Caco-2 (cell line): ENCODE results near the gene TBPL1. TPM values are rescaled to one million over a fixed set of nuclear protein-coding genes. Genes with fewer than 3 reads are reported as not detected.

Experiments used
- BruUV-seq: library from RNA; stranded (reverse); fragments of 400-500 nt; replicated peaks from 2 replicates; lab custom pipeline; 2021; lab: Mats Ljungman, UMichigan
- CTCF ChIA-PET: fragments of 300-600 bp; sonication (Branson Sonifier 250); formaldehyde crosslinking; loops from one replicate; lab custom pipeline; 2022; ENCODE audit warnings: antibody characterized with exemption; lab: Charles Lee
- POLR2A ChIA-PET: fragments of 300-600 bp; sonication (Branson Sonifier 250); formaldehyde crosslinking; loops from one replicate; lab custom pipeline; 2022; ENCODE audit warnings: antibody characterized with exemption; lab: Charles Lee
- DNase-seq, 2 experiments: peaks; one replicate each; pipeline versions ENCODE4 v3.0.0 to v3.0.0-alpha.2; 2020 to 2022
- H3K27me3 ChIP-seq: replicated peaks from 2 replicates; pipeline ENCODE4 v1.6.0; 2011; ENCODE audit warnings: low read length; ENCODE audit not compliant: control insufficient read depth, insufficient read depth
- H3K36me3 ChIP-seq: 2 replicates; pipeline ENCODE4 v1.5.1; 2011; ENCODE audit warnings: low read length; ENCODE audit not compliant: control insufficient read depth, insufficient read depth
- H3K4me1 ChIP-seq: fragments of 250-450 bp; sonication (Bioruptor Pico); 2 replicates; pipeline ENCODE4 v1.5.1; 2020; ENCODE audit warnings: mild to moderate bottlenecking
- H3K4me3 ChIP-seq: 2 replicates; pipeline ENCODE4 v1.5.1; 2011; ENCODE audit warnings: low read depth, mild to moderate bottlenecking, control low read depth, low read length
- H3K9me3 ChIP-seq: fragments of 250-450 bp; sonication (Bioruptor Pico); 2 replicates; pipeline ENCODE4 v1.5.1; 2020; ENCODE audit warnings: mild to moderate bottlenecking, moderate library complexity
- H3K27ac Mint-ChIP-seq: one replicate; pipeline ENCODE4 v1.8.0; 2022; ENCODE audit warnings: mixed read lengths; ENCODE audit not compliant: unreplicated experiment
- H3K27me3 Mint-ChIP-seq: one replicate; pipeline ENCODE4 v1.8.0; 2022; ENCODE audit warnings: mixed read lengths; ENCODE audit not compliant: insufficient read depth, unreplicated experiment
- H3K36me3 Mint-ChIP-seq: one replicate; pipeline ENCODE4 v1.8.0; 2022; ENCODE audit warnings: mild to moderate bottlenecking, mixed read lengths; ENCODE audit not compliant: insufficient read depth, unreplicated experiment
- H3K4me1 Mint-ChIP-seq: one replicate; pipeline ENCODE4 v1.8.0; 2022; ENCODE audit warnings: low read depth, mixed read lengths; ENCODE audit not compliant: unreplicated experiment
- H3K4me3 Mint-ChIP-seq: one replicate; pipeline ENCODE4 v1.8.0; 2022; ENCODE audit warnings: mild to moderate bottlenecking, moderate library complexity, mixed read lengths; ENCODE audit not compliant: unreplicated experiment
- H3K9me3 Mint-ChIP-seq: one replicate; pipeline ENCODE4 v1.8.0; 2022; ENCODE audit warnings: mixed read lengths; ENCODE audit not compliant: unreplicated experiment
- intact Hi-C: fragments of 100-400 bp; cut with micrococcal nuclease; formaldehyde crosslinking; loops from one replicate; pipeline ENCODE4 v1.10.0; 2022; ENCODE audit not compliant: unreplicated experiment
- total RNA-seq: library from RNA; stranded (reverse); gene quantifications from 2 replicates; pipeline ENCODE4 v1.2.3, GENCODE V29; 2022
- TF ChIP-seq, protein P1 (sequence below), 2 experiments: fragments of 200-600 bp in 1 of 2; IDR thresholded peaks; 1 replicate in 1 of 2; 2 replicates in 1 of 2; pipeline versions ENCODE4 v1.5.1 to v1.8.0; 2011 to 2022; ENCODE audit warnings: antibody characterized with exemption in 1 of 2, control low read depth in 1 of 2, inconsistent platforms in 1 of 2, low read depth in 1 of 2, low read length in 1 of 2, mild to moderate bottlenecking in 1 of 2, moderate library complexity in 1 of 2; ENCODE audit not compliant: insufficient read depth in 1 of 2, severe bottlenecking in 1 of 2, unreplicated experiment in 1 of 2

Gene TBPL1
- total RNA-seq, 1 experiment from 2014 or later: 19.3 TPM

DNA sequence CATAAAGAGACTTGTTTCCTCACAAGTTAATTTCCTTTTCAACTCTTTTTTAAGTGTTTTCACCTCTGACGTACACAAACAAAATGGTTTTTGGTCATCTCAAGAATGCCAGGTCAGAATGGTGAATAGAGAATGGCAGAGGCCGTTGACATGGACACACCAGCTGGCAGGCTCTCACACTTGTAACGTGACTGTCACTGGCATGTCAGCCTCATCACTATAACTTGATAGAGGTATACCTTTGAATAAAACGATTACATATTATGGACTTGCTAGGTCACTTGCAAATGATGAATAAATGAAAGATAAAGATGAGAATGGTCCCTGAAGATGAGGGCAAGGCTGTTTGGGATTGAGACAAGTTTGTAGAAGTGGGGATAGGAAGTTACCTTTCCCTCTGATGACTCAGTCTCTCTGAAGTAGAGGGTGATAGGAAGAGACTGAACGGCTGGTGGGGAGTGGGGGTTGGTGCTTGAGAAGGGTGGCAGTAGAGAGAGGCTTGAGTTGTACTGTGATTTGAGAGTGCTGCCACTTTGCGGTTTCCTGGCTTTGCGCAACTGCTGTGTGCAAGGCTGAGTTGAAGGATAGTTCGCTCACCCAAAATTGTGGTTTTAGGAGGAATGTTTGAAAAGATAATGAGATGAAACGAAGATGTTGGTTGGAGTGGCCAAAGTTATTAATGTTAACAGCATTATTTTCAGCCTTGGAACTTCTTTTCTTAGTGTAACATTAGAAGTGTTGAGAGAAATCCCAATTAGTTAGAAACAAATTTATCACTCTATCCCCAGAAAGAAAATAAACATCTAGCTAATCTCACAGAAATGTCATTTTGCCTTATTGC lies 30.3 kb downstream of the TBPL1 start:
- H3K36me3 Mint-ChIP-seq: peaks cover 19% of the 10 kb centered on the region
- Histone ChIP-seq H3K27me3 (no peaks in the 10 kb centered on the region), H3K4me3 (no peak overlapping the region), H3K9me3 (no peaks in the 10 kb centered on the region), H3K36me3 (no peaks in the 10 kb centered on the region), H3K4me1 (no peaks in the 10 kb centered on the region)
- ChIA-PET CTCF (no interaction called here), POLR2A (no interaction called here)
- no TSS peak for BruUV-seq
- no peaks in the 10 kb centered on the region for H3K9me3 Mint-ChIP-seq
- peaks cover 8% of the 10 kb centered on the region for H3K4me1 Mint-ChIP-seq
- intact Hi-C loops: no loop called here
- no peak overlapping the region for H3K4me3 Mint-ChIP-seq
- H3K27me3 Mint-ChIP-seq: no peaks in the 10 kb centered on the region
- no peak overlapping the region for H3K27ac Mint-ChIP-seq
- TF ChIP-seq, protein P1, sequence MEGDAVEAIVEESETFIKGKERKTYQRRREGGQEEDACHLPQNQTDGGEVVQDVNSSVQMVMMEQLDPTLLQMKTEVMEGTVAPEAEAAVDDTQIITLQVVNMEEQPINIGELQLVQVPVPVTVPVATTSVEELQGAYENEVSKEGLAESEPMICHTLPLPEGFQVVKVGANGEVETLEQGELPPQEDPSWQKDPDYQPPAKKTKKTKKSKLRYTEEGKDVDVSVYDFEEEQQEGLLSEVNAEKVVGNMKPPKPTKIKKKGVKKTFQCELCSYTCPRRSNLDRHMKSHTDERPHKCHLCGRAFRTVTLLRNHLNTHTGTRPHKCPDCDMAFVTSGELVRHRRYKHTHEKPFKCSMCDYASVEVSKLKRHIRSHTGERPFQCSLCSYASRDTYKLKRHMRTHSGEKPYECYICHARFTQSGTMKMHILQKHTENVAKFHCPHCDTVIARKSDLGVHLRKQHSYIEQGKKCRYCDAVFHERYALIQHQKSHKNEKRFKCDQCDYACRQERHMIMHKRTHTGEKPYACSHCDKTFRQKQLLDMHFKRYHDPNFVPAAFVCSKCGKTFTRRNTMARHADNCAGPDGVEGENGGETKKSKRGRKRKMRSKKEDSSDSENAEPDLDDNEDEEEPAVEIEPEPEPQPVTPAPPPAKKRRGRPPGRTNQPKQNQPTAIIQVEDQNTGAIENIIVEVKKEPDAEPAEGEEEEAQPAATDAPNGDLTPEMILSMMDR (IDR thresholded peaks at IDR 0.05; ENCODE audit: insufficient read depth in 1 of 2, low read depth in 1 of 2, low read length in 1 of 2, severe bottlenecking in 1 of 2, unreplicated experiment in 1 of 2): no peak
- no peak for DNase-seq

DNA sequence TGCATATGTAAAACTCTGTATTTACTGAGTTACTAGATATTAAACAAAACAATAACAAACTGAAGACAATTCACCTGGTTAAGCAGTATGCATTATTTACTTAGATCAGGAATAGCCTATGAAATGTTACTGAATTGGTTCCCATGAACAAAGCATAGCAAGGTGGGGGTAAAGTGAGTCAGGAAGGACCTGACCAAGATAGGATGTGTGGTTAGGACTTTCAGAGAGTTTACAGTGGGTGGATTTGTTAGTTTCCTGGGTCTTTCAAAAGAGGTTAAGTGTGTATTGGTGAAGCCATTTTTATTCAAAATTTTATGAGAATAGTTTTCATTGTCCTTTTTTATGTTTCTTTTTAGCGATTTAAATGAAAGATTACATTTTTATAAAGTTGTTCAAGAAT lies 32.9 kb downstream of the TBPL1 start:
- BruUV-seq: no TSS peak

DNA sequence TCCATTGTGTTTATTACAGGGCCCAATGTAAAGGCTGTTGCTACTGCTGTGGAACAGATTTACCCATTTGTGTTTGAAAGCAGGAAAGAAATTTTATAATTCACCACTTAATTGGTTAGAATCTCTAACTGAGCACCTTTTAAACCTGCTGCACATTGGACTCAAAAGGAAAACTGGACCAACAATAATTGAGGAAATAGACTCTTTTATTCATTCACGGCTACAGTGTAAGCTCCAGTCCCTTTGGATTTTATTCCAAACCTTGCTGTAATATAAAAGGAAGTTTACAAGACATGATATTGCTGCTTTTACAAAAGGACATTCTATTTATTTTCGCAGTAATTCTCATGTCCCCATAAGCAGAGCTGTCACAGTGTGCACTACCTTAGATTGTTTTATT lies 33.9 kb downstream of the TBPL1 start:
- H3K36me3 ChIP-seq: 0 out of 2 replicates have a peak, but pooled peaks cover 1% of the 10 kb centered on the region
- no peak overlapping the region for H3K4me3 ChIP-seq
- TF ChIP-seq, protein P1 (IDR thresholded peaks at IDR 0.05; ENCODE audit: insufficient read depth in 1 of 2, low read depth in 1 of 2, low read length in 1 of 2, severe bottlenecking in 1 of 2, unreplicated experiment in 1 of 2): no peak
- no peaks in the 10 kb centered on the region; the same call in 1 of the 2 replicates for H3K4me1 ChIP-seq
- ChIA-PET CTCF (no interaction called here), POLR2A (no interaction called here)
- no peak for DNase-seq
- intact Hi-C loops: no loop called here
- H3K4me3 Mint-ChIP-seq: no peak overlapping the region
- H3K27me3 Mint-ChIP-seq: no peaks in the 10 kb centered on the region
- no TSS peak for BruUV-seq
- H3K9me3 Mint-ChIP-seq: no peaks in the 10 kb centered on the region
- peaks cover 6% of the 10 kb centered on the region for H3K4me1 Mint-ChIP-seq
- H3K36me3 Mint-ChIP-seq: peaks cover 14% of the 10 kb centered on the region
- H3K27me3 ChIP-seq: no peaks in the 10 kb centered on the region
- H3K27ac Mint-ChIP-seq: no peak overlapping the region
- no peaks in the 10 kb centered on the region for H3K9me3 ChIP-seq

More for the DNA sequence above, 32.9 kb downstream of the TBPL1 start:
- no peak for DNase-seq
- H3K4me1 Mint-ChIP-seq: peaks cover 6% of the 10 kb centered on the region
- H3K27me3 Mint-ChIP-seq: no peaks in the 10 kb centered on the region
- Histone ChIP-seq H3K36me3 (0 out of 2 replicates have a peak, but pooled peaks cover 1% of the 10 kb centered on the region), H3K9me3 (no peaks in the 10 kb centered on the region), H3K27me3 (no peaks in the 10 kb centered on the region), H3K4me3 (no peak overlapping the region), H3K4me1 (no peaks in the 10 kb centered on the region; the same call in 1 of the 2 replicates)
- intact Hi-C loops: no loop called here
- POLR2A ChIA-PET: no interaction called here
- no peak overlapping the region for H3K27ac Mint-ChIP-seq
- CTCF ChIA-PET: no interaction called here
- no peak overlapping the region for H3K4me3 Mint-ChIP-seq
- peaks cover 19% of the 10 kb centered on the region for H3K36me3 Mint-ChIP-seq
- H3K9me3 Mint-ChIP-seq: no peaks in the 10 kb centered on the region
- TF ChIP-seq, protein P1 (IDR thresholded peaks at IDR 0.05; ENCODE audit: insufficient read depth in 1 of 2, low read depth in 1 of 2, low read length in 1 of 2, severe bottlenecking in 1 of 2, unreplicated experiment in 1 of 2): no peak
